ENCODE results near the gene USP8.
"Not testable (repeated sequence)": the region's sequence is repeated elsewhere in the genome, so short reads cannot be mapped to it uniquely, and the experiment has no call there.

Gene USP8

DNA sequence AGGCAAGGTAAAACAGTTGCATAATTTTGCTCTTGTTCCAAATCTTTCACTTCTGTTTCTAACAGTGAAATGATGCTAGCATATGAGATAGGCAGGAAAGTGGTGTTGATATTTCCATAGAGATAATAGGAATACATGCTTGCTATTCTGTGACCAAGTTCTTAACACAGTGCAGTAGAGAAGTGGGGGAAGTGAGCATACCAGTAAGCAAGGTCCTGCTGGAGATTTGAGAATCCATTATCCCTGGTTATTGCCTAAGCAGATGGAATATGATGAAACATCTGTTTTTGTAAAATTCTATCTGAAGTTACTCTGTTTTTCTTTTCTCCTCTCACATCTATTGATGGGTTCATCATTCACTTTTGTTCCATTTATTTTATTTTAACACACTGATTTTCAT, 28.7 kb downstream of the USP8 start:
- DNase-seq, result no peak

DNA sequence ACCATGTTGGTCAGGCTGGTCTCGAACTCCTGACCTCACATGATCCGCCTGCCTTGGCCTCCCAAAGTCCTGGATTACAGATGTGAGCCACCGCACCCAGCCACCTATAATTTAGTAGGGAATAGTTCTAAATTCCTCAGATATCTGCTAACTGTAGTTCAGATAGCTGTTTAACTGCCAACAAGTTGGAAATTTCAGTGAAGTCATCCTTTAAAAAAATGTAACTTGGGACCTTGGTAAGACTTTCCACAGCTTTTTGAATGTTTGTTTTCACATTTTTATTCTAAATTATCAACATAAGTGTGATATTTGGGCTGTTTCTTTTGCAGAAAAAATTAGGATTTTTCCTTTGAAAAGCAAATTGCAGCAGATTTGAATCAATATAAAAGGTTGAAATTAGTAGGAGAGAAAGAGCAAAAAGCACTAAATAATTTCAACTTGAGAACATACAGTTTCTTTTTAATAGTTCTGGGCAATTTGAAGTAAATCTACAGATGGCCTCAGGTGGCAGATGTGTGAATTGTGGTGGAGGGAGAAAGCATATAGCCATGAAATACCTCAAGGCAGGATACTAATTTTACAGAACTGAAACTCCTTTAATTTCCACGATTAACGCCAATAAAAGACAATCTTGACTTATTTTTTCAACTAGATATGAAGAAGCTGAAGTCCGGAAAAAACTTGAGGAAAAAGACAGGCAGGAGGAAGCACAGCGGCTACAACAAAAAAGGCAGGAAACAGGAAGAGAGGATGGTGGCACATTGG, 34.3 kb downstream of the USP8 start:
- DNase-seq, result no peak

- peak; percentile 37 for DNase-seq
Measured at GRCh38 chr15:50463423-50464358, 39.5 kb downstream of the USP8 start.

GRCh38 chr15:50471072-50471471, 46.9 kb downstream of the USP8 start:
- DNase-seq, result no peak

- DNase-seq, result no peak
Measured at GRCh38 chr15:50476143-50476542, 51.9 kb downstream of the USP8 start.

- DNase-seq, result no peak
Measured at GRCh38 chr15:50484781-50485180, 60.6 kb downstream of the USP8 start.

- DNase-seq, result no peak
Measured at GRCh38 chr15:50485389-50485788, 61.2 kb downstream of the USP8 start.

GRCh38 chr15:50487287-50487686, 63.1 kb downstream of the USP8 start:
- no peak for DNase-seq

DNA sequence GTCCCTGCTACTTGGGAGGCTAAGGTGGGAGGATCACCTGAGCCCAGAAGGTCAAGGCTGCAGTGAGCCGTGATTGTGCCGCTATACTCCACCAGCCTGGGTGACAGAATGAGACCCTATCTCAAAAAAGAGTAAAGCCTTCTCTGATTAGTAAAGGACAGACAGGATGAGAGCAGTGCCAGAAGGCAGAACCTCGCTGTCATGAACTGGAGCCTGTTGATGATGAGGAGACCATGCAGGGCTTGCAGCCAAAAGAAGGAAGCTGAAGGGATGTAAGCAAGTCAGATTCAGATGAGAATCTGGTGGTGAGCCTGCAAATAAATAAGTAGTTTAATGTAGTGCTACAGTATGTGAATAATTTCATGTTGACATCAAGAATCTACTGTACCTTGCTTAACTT, 69.4 kb downstream of the USP8 start:
- DNase-seq, result no peak

- not testable (repeated sequence) for DNase-seq
Measured at GRCh38 chr15:50494547-50494946, 70.3 kb downstream of the USP8 start.

DNA sequence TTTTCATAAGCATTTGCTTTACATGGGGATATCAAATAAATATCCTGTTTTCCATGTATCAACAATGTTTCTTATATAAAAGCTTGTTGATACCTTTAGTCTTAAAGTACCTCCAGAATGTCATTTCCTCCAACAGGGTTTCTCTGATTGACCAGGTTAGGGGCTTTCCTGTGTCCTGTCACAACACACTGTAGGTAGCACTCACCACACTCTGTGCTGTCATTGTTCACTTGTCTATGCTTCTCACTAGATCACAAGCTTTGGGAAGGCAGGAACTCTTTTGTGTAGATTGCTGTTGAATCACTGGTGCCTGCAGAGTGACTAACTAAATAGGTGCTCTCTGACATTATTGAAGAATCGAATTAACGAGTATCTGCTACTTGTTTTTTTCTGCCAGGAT, 72.5 kb downstream of the USP8 start:
- no peak for DNase-seq

DNA sequence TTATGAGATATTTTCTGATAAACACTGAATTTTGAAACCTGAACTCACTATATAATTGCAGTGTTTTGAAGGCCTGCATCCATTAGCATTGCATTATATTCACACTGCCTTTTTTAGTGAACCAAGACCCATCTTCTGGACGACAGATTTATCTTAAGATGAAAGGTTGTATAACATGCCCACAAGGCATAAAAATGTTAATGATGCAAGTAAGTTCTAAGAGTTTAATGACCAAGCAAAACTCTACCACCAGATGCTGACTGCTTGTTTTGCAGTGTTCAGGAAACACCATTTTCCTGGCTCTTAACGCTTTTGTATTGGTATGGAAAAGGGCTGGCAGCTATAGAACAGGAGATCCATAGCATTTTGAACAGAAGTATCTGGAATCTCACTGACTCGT, 76.1 kb downstream of the USP8 start:
- DNase-seq, result no peak

- no peak for DNase-seq
Measured at GRCh38 chr15:50501815-50502214, 77.6 kb downstream of the USP8 start.

DNA sequence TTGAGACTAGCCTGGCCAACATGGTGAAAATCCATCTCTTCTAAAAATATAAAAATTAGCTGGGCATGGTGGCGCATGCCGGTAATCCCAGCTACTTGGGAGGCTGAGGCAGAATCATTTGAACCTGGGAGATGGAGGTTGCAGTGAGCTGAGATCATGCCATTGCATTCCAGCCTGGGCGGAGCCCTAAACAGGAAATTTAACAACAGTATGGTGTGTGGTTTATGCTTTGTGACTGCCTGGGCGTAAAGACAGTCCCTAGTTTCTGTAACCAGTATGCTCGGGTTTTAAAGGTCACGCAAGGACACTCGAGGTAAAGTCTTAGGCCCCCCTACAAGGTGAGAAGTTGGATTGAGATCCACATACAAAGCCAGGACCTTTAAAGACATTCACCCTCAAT, 78.9 kb downstream of the USP8 start:
- no peak for DNase-seq

- DNase-seq, result not testable (repeated sequence)
Measured at GRCh38 chr15:50505656-50506055, 81.5 kb downstream of the USP8 start.

- DNase-seq, result no peak
Measured at GRCh38 chr15:50506121-50506520, 81.9 kb downstream of the USP8 start.

DNA sequence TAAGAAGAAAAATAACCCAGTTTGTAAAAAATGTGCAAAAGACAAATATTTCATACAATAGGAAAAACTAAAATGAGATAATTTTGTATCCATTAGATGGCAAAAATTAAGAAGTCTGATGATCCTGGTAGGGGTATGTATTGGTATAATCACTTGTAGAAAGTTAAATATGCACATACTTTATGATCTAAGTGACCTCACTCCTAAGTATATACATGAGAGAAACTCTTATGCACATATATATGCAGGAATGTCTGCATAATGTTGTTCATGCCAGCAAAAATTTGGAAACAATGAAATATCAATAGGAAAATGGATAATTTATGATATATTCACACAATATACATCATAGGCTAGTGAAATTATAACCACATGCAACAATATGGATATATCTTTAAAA, 88.8 kb downstream of the USP8 start:
- no peak for DNase-seq

DNA sequence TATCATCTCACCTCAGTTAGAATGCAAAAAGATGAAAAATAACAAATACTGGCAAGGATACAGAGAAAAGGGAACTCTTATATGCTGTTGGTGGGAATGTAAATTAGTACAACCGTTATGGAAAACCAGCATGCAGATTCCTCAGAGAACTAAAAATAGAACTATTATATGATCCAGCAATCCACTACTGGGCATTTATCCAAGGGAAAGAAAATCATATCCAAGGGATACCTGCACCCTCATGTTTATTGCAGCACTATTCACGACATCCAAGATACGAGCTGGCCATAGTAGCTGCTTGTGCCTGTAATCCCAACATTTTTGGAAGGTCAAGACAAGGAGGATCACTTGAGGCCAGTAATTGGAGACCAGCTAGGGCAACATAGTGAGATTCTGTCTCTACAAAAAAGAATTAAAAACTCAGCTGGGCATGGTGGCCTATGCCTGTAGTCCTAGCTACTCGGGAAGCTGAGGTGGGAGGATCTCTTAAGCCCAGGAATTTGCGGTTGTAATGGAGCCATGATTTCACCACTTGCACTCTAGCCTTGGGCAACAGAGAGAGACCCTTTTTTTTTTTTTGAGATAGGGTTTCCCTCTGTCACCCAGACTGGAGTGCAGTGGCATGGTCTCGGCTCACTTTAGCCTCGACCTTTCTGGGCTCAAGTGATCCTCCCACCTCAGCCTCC, 95.7 kb downstream of the USP8 start:
- DNase-seq, result no peak

GRCh38 chr15:50523851-50524251, 99.6 kb downstream of the USP8 start:
- no peak for DNase-seq

DNA sequence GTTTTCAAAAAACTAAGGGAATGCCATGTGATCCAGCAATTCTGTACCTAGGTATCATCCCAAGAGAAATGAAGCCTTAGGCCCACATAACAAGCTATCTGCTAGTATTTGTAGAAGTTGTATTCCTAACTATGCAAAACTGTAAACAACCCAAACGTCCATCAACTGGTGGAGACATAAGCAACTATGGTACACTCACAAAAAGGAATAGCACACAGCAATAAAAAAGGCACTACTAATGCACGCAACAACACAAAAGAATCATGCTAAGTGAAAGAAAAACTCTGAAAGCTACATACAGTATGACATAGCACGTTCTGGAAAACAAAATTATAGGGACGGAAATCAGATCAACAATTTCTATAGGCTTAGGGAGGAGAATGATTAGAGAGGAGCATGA, 107.0 kb downstream of the USP8 start:
- DNase-seq, result no peak

DNA sequence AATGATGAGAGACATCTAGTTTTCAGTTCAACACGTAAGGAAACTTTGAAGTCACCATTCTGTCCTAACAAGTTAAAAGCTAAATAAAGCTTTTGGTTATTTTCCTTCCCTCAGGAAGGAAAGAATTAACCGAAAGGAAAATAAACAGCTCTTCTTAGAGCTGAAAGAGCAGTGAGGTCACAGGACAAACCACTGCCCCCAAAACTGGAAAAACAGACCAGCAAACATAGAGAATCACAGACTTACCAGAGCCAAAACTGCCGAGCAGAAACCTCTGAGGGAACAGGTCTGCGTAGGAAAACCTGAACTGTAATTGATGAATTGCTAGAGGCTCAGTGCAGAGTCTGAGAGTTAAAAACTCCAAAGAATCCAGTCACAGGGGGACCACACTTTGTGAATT, 107.6 kb downstream of the USP8 start:
- DNase-seq, result no peak

DNA sequence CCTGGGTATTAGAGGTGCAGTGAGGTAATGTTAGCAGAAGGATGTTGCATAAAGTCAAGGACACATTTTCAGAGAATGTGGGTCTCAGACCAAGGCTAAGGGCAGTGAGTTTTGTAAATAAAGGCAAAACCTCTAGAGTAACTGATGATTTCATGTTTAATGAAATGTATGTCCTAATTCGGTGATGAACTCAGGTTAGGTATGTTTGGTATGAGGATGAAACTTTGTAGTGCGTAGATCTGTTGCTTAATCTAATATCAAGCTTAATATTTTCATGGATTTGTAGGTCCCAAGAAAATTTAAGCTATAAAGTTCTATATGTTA, 118.6 kb downstream of the USP8 start:
- no peak for DNase-seq

- DNase-seq, result no peak
Measured at GRCh38 chr15:50543556-50543955, 119.4 kb downstream of the USP8 start.

- DNase-seq, result no peak
Measured at GRCh38 chr15:50544368-50544767, 120.2 kb downstream of the USP8 start.

Measured in NCI-H1694 treated with DMSO at 0.1 percent for 48 hours (cell line).